ENCODE results near the gene ESPN.
"Not testable (repeated sequence)": the region's sequence is repeated elsewhere in the genome, so short reads cannot be mapped to it uniquely, and the experiment has no call there.

ESPN gene

GRCh38 chr1:6428453-6428852 lies 3.9 kb downstream of the ESPN start:
- not testable (repeated sequence) for DNase-seq

GRCh38 chr1:6429660-6430411 lies 5.3 kb downstream of the ESPN start:
- not testable (repeated sequence) for DNase-seq

- not testable (repeated sequence) for DNase-seq
Observed at GRCh38 chr1:6431645-6432579, 7.3 kb downstream of the ESPN start.

- DNase-seq: no peak
Observed at GRCh38 chr1:6434186-6434585, 9.6 kb downstream of the ESPN start.

GRCh38 chr1:6435129-6435528 lies 10.6 kb downstream of the ESPN start:
- DNase-seq: no peak

GRCh38 chr1:6435547-6435946 lies 11.0 kb downstream of the ESPN start:
- no peak for DNase-seq

GRCh38 chr1:6436277-6436676 lies 11.7 kb downstream of the ESPN start:
- DNase-seq: not testable (repeated sequence)

- not testable (repeated sequence) for DNase-seq
Observed at GRCh38 chr1:6437012-6437700, 12.6 kb downstream of the ESPN start.

- no peak for DNase-seq
Observed at GRCh38 chr1:6438047-6438525, 13.5 kb downstream of the ESPN start.

- no peak for DNase-seq
Observed at GRCh38 chr1:6440198-6441126, 15.9 kb downstream of the ESPN start.

GRCh38 chr1:6441586-6441985 lies 17.0 kb downstream of the ESPN start:
- no peak for DNase-seq

- no peak for DNase-seq
Observed at GRCh38 chr1:6443339-6444115, 19.0 kb downstream of the ESPN start.

GRCh38 chr1:6444377-6444776 lies 19.8 kb downstream of the ESPN start:
- no peak for DNase-seq

GRCh38 chr1:6445062-6445763 lies 20.6 kb downstream of the ESPN start:
- no peak for DNase-seq

- DNase-seq: not testable (repeated sequence)
Observed at GRCh38 chr1:6445929-6446328, 21.4 kb downstream of the ESPN start.

GRCh38 chr1:6446665-6447015 lies 22.1 kb downstream of the ESPN start:
- no peak for DNase-seq

- DNase-seq: no peak
Observed at GRCh38 chr1:6447016-6447817, 22.6 kb downstream of the ESPN start.

- DNase-seq: no peak
Observed at GRCh38 chr1:6447818-6448748, 23.5 kb downstream of the ESPN start.

Data from MV-4-11 (cell line).